Parathyroid adenoma (tissue), 2 donors: Measurements from ENCODE around the gene SMAD1.

Experiments
- H2AFZ ChIP-seq: fragments of 300-600 bp; sonication (generic); one replicate; pipeline ENCODE4 v1.7.0; 2017; ENCODE audit warnings: antibody characterized with exemption, mild to moderate bottlenecking
- H3K27ac ChIP-seq: fragments of 300-600 bp; sonication (generic); one replicate; pipeline ENCODE4 v1.7.0; 2017
- H3K27me3 ChIP-seq: fragments of 300-600 bp; sonication (generic); one replicate; pipeline ENCODE4 v1.7.0; 2017; ENCODE audit warnings: low read length; ENCODE audit not compliant: control insufficient read depth, insufficient read depth
- H3K36me3 ChIP-seq: fragments of 300-600 bp; sonication (generic); one replicate; pipeline ENCODE4 v1.7.0; 2017; ENCODE audit warnings: low read length; ENCODE audit not compliant: control insufficient read depth, insufficient read depth
- H3K4me1 ChIP-seq: fragments of 300-600 bp; sonication (generic); one replicate; pipeline ENCODE4 v1.7.0; 2017; ENCODE audit warnings: control low read depth
- H3K4me2 ChIP-seq: fragments of 300-600 bp; sonication (generic); one replicate; pipeline ENCODE4 v1.7.0; 2017; ENCODE audit warnings: low read length
- H3K4me3 ChIP-seq: fragments of 300-600 bp; sonication (generic); one replicate; pipeline ENCODE4 v1.7.0; 2017; ENCODE audit warnings: low read depth, low read length
- H3K79me2 ChIP-seq: fragments of 300-600 bp; sonication (generic); one replicate; pipeline ENCODE4 v1.7.0; 2017; ENCODE audit warnings: control low read depth
- H3K9ac ChIP-seq: fragments of 300-600 bp; sonication (generic); one replicate; pipeline ENCODE4 v1.7.0; 2017; ENCODE audit warnings: mild to moderate bottlenecking
- H3K9me3 ChIP-seq: fragments of 300-600 bp; sonication (generic); one replicate; pipeline ENCODE4 v1.7.0; 2017; ENCODE audit warnings: low read length; ENCODE audit not compliant: control insufficient read depth
- CTCF ChIP-seq: fragments of 300-600 bp; sonication (generic); IDR thresholded peaks from one replicate; pipeline ENCODE4 v1.7.0; 2017; ENCODE audit warnings: antibody characterized with exemption, mild to moderate bottlenecking
- donor health status: primary hyperparathyroidism.

Gene SMAD1

GRCh38 chr4:145541346-145541745 is 59.7 kb downstream of the SMAD1 start:
- Histone ChIP-seq H3K4me3 (no peak overlapping the region), H3K4me2 (no peak overlapping the region), H3K9me3 (no peaks in the 10 kb centered on the region), H2AFZ (no peak overlapping the region), H3K36me3 (no peaks in the 10 kb centered on the region), H3K27ac (no peak overlapping the region), H3K9ac (no peak overlapping the region), H3K79me2 (peaks cover 3% of the 10 kb centered on the region), H3K27me3 (no peaks in the 10 kb centered on the region), H3K4me1 (no peaks in the 10 kb centered on the region)
- TF ChIP-seq CTCF = no peak

- no peak overlapping the region for H3K27ac ChIP-seq
- TF ChIP-seq CTCF = no peak
- H3K4me1 ChIP-seq = no peaks in the 10 kb centered on the region
- no peak overlapping the region for H3K4me3 ChIP-seq
- no peaks in the 10 kb centered on the region for H3K27me3 ChIP-seq
- H3K9me3 ChIP-seq = no peaks in the 10 kb centered on the region
- no peak overlapping the region for H3K9ac ChIP-seq
- no peak overlapping the region for H2AFZ ChIP-seq
- H3K4me2 ChIP-seq = no peak overlapping the region
- no peaks in the 10 kb centered on the region for H3K79me2 ChIP-seq
- H3K36me3 ChIP-seq = no peaks in the 10 kb centered on the region
These were observed 63.4 kb downstream of the SMAD1 start for GRCh38 chr4:145545031-145545430.

- H3K27me3 ChIP-seq = no peaks in the 10 kb centered on the region
- no peak overlapping the region for H3K9ac ChIP-seq
- H3K4me3 ChIP-seq = no peak overlapping the region
- H3K36me3 ChIP-seq = no peaks in the 10 kb centered on the region
- H3K79me2 ChIP-seq = no peaks in the 10 kb centered on the region
- no peak overlapping the region for H2AFZ ChIP-seq
- no peak overlapping the region for H3K4me2 ChIP-seq
- H3K9me3 ChIP-seq = no peaks in the 10 kb centered on the region
- H3K4me1 ChIP-seq = no peaks in the 10 kb centered on the region
- no peak overlapping the region for H3K27ac ChIP-seq
- no peak for TF ChIP-seq CTCF
These were observed 64.0 kb downstream of the SMAD1 start for GRCh38 chr4:145545538-145546174.

- H3K36me3 ChIP-seq = no peaks in the 10 kb centered on the region
- no peak overlapping the region for H3K9ac ChIP-seq
- H2AFZ ChIP-seq = no peak overlapping the region
- no peak overlapping the region for H3K27ac ChIP-seq
- no peak for TF ChIP-seq CTCF
- no peaks in the 10 kb centered on the region for H3K4me1 ChIP-seq
- H3K4me2 ChIP-seq = no peak overlapping the region
- no peaks in the 10 kb centered on the region for H3K79me2 ChIP-seq
- H3K4me3 ChIP-seq = no peak overlapping the region
- no peaks in the 10 kb centered on the region for H3K27me3 ChIP-seq
- no peaks in the 10 kb centered on the region for H3K9me3 ChIP-seq
These were observed 64.7 kb downstream of the SMAD1 start for GRCh38 chr4:145546175-145546915.

- Histone ChIP-seq H3K4me3 (no peak overlapping the region), H3K27ac (no peak overlapping the region), H3K27me3 (no peaks in the 10 kb centered on the region), H3K9ac (no peak overlapping the region), H2AFZ (no peak overlapping the region), H3K4me2 (no peak overlapping the region), H3K9me3 (no peaks in the 10 kb centered on the region), H3K79me2 (no peaks in the 10 kb centered on the region), H3K36me3 (no peaks in the 10 kb centered on the region), H3K4me1 (no peaks in the 10 kb centered on the region)
- no peak for TF ChIP-seq CTCF
These were observed 70.0 kb downstream of the SMAD1 start for GRCh38 chr4:145551660-145552059.
